Body of pancreas (tissue), 4 donors: Measurements from ENCODE around the gene ULK2.

Experiments used
- CTCF ChIP-seq, 7 experiments: fragments of 450-650 bp in 4 of 7; fragments of 200-600 bp in 3 of 7; sonication (generic) in 3 of 7; IDR thresholded peaks; one replicate each; pipeline ENCODE4 v1.5.1; 2016 to 2019; ENCODE audit warnings: antibody characterized with exemption in 7 of 7
- POLR2A ChIP-seq, 3 donors: fragments of 450-650 bp; IDR thresholded peaks; one replicate each; pipeline ENCODE4 v1.6.1; 2016; ENCODE audit warnings: antibody characterized with exemption in 3 of 3, mild to moderate bottlenecking in 2 of 3

GRCh38 chr17:19744922-19745757 is 122.6 kb downstream of the ULK2 start:
- TF ChIP-seq CTCF (IDR thresholded peaks at IDR 0.05) (peak; percentile 84 to 99 (median 94)), POLR2A (IDR thresholded peaks at IDR 0.05) (peak in 1 of 3 donors; percentile 16)
